HG02678 (cell line): ENCODE measurements around the gene SFN.
"Not testable (repeated sequence)": the region's sequence is repeated elsewhere in the genome, so short reads cannot be mapped to it uniquely, and the experiment has no call there.

Source experiments
- ATAC-seq: cut with Tn5 transposase; IDR thresholded peaks from one replicate; pipeline ENCODE4 v1.9.1; 2021; ENCODE audit warnings: mild to moderate bottlenecking, moderate library complexity; ENCODE audit not compliant: unreplicated experiment

SFN gene

GRCh38 chr1:26862781-26863684, at the start of gene SFN:
Gene SFN, plus strand, starts transcription at chr1:26863149. Its CDS starts 64 bp downstream, at chr1:26863213.
- ATAC-seq = no peak

- no peak for ATAC-seq
Measured at GRCh38 chr1:26814377-26814776, 48.6 kb upstream of the SFN start.

GRCh38 chr1:26814893-26815292, 48.1 kb upstream of the SFN start:
- ATAC-seq = no peak

GRCh38 chr1:26820784-26821269, 42.1 kb upstream of the SFN start:
- ATAC-seq = peak; percentile 88

- no peak for ATAC-seq
Measured at GRCh38 chr1:26822737-26823395, 40.1 kb upstream of the SFN start.

- ATAC-seq = no peak
Measured at GRCh38 chr1:26824731-26825130, 38.2 kb upstream of the SFN start.

- ATAC-seq = peak; percentile 77
Measured at GRCh38 chr1:26826261-26827105, 36.5 kb upstream of the SFN start, which contains the start of gene ZDHHC18. Gene ZDHHC18, plus strand, starts transcription at chr1:26826688. Its CDS starts 117 bp downstream, at chr1:26826805.

- no peak for ATAC-seq
Measured at GRCh38 chr1:26827106-26827604, 35.8 kb upstream of the SFN start.

GRCh38 chr1:26827663-26828062, 35.3 kb upstream of the SFN start:
- no peak for ATAC-seq

- no peak for ATAC-seq
Measured at GRCh38 chr1:26828411-26828991, 34.4 kb upstream of the SFN start.

- ATAC-seq = no peak
Measured at GRCh38 chr1:26829184-26829911, 33.6 kb upstream of the SFN start.

- ATAC-seq = no peak
Measured at GRCh38 chr1:26831059-26831458, 31.9 kb upstream of the SFN start.

GRCh38 chr1:26831546-26832248, 31.3 kb upstream of the SFN start:
- ATAC-seq = no peak

GRCh38 chr1:26832249-26832960, 30.5 kb upstream of the SFN start:
- no peak for ATAC-seq

- peak; percentile 84 for ATAC-seq
Measured at GRCh38 chr1:26833432-26834405, 29.2 kb upstream of the SFN start.

GRCh38 chr1:26837665-26838064, 25.3 kb upstream of the SFN start:
- not testable (repeated sequence) for ATAC-seq
